Measurements from ENCODE around the gene ATF6.

ATF6 gene

GRCh38 chr1:161953256-161953920, 187.3 kb downstream of the ATF6 start:
- DNase-seq (ENCODE audit: low read depth), result no peak
- TF ChIP-seq CTCF (IDR thresholded peaks at IDR 0.05; ENCODE audit: insufficient read depth, low read depth, low read length, missing control alignments), result no peak
- H3K4me3 ChIP-seq (ENCODE audit: low read depth, low read length), result no peak overlapping the region

- DNase-seq (ENCODE audit: low read depth), result no peak
- no peak overlapping the region for H3K4me3 ChIP-seq (ENCODE audit: low read depth, low read length)
- no peak for TF ChIP-seq CTCF (IDR thresholded peaks at IDR 0.05; ENCODE audit: insufficient read depth, low read depth, low read length, missing control alignments)
Observed at GRCh38 chr1:161954050-161954449, 187.9 kb downstream of the ATF6 start.

GRCh38 chr1:161954466-161954865, 188.3 kb downstream of the ATF6 start:
- DNase-seq (ENCODE audit: low read depth), result no peak
- no peak overlapping the region for H3K4me3 ChIP-seq (ENCODE audit: low read depth, low read length)
- no peak for TF ChIP-seq CTCF (IDR thresholded peaks at IDR 0.05; ENCODE audit: insufficient read depth, low read depth, low read length, missing control alignments)

GRCh38 chr1:161955606-161956005, 189.5 kb downstream of the ATF6 start:
- no peak for DNase-seq (ENCODE audit: low read depth)
- H3K4me3 ChIP-seq (ENCODE audit: low read depth, low read length), result no peak overlapping the region
- no peak for TF ChIP-seq CTCF (IDR thresholded peaks at IDR 0.05; ENCODE audit: insufficient read depth, low read depth, low read length, missing control alignments)

- TF ChIP-seq CTCF (IDR thresholded peaks at IDR 0.05; ENCODE audit: insufficient read depth, low read depth, low read length, missing control alignments), result no peak
- no peak overlapping the region for H3K4me3 ChIP-seq (ENCODE audit: low read depth, low read length)
- no peak for DNase-seq (ENCODE audit: low read depth)
Observed at GRCh38 chr1:161956097-161956496, 190.0 kb downstream of the ATF6 start.

DNA sequence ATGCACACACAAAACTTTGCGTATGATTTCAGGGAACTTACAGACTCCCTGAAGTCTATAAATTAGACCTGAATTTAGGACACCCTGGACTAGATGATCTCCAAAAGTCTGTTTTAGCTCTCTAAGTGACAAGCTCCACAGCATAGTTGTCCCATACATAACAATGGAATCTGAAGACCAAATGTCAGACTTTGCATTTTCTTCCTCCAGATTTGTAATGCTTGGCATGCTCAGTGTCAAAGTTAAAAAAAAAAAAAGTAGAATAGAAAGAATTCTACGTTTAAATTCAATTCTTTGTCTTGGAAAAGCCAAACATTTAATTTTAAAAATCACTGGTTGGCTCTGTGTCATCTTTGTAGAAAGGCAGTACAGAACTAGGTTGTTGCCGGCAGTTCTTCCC, 190.8 kb downstream of the ATF6 start:
- no peak overlapping the region for H3K4me3 ChIP-seq (ENCODE audit: low read depth, low read length)
- no peak for TF ChIP-seq CTCF (IDR thresholded peaks at IDR 0.05; ENCODE audit: insufficient read depth, low read depth, low read length, missing control alignments)
- no peak for DNase-seq (ENCODE audit: low read depth)

GRCh38 chr1:161958425-161958824, 192.3 kb downstream of the ATF6 start:
- DNase-seq (ENCODE audit: low read depth), result no peak
- H3K4me3 ChIP-seq (ENCODE audit: low read depth, low read length), result no peak overlapping the region
- no peak for TF ChIP-seq CTCF (IDR thresholded peaks at IDR 0.05; ENCODE audit: insufficient read depth, low read depth, low read length, missing control alignments)
